HuH-7 (cell line): ENCODE data around the gene HOXD12.

ENCODE experiments used
- DNase-seq: peaks from one replicate; pipeline ENCODE4 v3.0.0; 2011; ENCODE audit warnings: low spot score

HOXD12 gene

GRCh38 chr2:176147800-176148496, 48.4 kb downstream of the HOXD12 start:
- no peak for DNase-seq

GRCh38 chr2:176148751-176149421, 49.3 kb downstream of the HOXD12 start:
- DNase-seq, result no peak

GRCh38 chr2:176149481-176149938, 49.9 kb downstream of the HOXD12 start:
- no peak for DNase-seq

GRCh38 chr2:176149939-176150583, 50.5 kb downstream of the HOXD12 start:
- DNase-seq, result no peak

- DNase-seq, result no peak
Measured at GRCh38 chr2:176150584-176151441, 51.2 kb downstream of the HOXD12 start.

- DNase-seq, result no peak
Measured at GRCh38 chr2:176151442-176152287, 52.1 kb downstream of the HOXD12 start, which contains the start of gene HOXD4. Gene HOXD4, plus strand, starts transcription at chr2:176151550. Its CDS starts 84 bp downstream, at chr2:176151634.
